Thyroid gland (tissue), 4 donors: ENCODE data around the gene MROH8.

ENCODE experiments used
- CTCF ChIP-seq, 6 experiments: fragments of 200-600 bp in 3 of 6; fragments of 450-650 bp in 3 of 6; sonication (generic) in 3 of 6; IDR thresholded peaks; one replicate each; pipeline ENCODE4 v1.5.1; 2016 to 2019; ENCODE audit warnings: antibody characterized with exemption in 6 of 6, mild to moderate bottlenecking in 2 of 6, inconsistent platforms in 1 of 6, moderate library complexity in 1 of 6
- POLR2A ChIP-seq, 2 donors: fragments of 450-650 bp; IDR thresholded peaks; one replicate each; pipeline ENCODE4 v1.6.1; 2017; ENCODE audit warnings: antibody characterized with exemption in 2 of 2, mild to moderate bottlenecking in 2 of 2, moderate library complexity in 1 of 2

GRCh38 chr20:37095108-37095598 lies 84.2 kb downstream of the MROH8 start:
- no peak for TF ChIP-seq CTCF (IDR thresholded peaks at IDR 0.05)
- TF ChIP-seq POLR2A (IDR thresholded peaks at IDR 0.05): no peak
